Stimulated activated effector memory CD8-positive, alpha-beta T cell treated with anti-CD3 and anti-CD28 coated beads, Interleukin-12 subunit alpha, Interleukin-12 subunit beta, amount 100 ng/mL, for 72 hours (primary cell): Measurements from ENCODE around the gene AGAP1.

ENCODE experiments used
- ATAC-seq: fragments of 150-1000 bp; cut with Tn5 transposase; 2 replicates; pipeline ENCODE4 v1.10.0; 2021
- DNase-seq, 2 donors: peaks; one replicate each; pipeline ENCODE4 v3.0.0; 2021 to 2022; ENCODE audit warnings: low spot score in 2 of 2
- H3K27ac Mint-ChIP-seq: one replicate; pipeline ENCODE4 v1.8.0; 2022; ENCODE audit warnings: mild to moderate bottlenecking, mixed read lengths
- H3K36me3 Mint-ChIP-seq: one replicate; pipeline ENCODE4 v1.8.0; 2022; ENCODE audit warnings: mild to moderate bottlenecking, mixed read lengths
- H3K4me1 Mint-ChIP-seq: one replicate; pipeline ENCODE4 v1.8.0; 2022; ENCODE audit warnings: mixed read lengths
- H3K4me3 Mint-ChIP-seq: one replicate; pipeline ENCODE4 v1.8.0; 2022; ENCODE audit warnings: mild to moderate bottlenecking, mixed read lengths
- H3K9me3 Mint-ChIP-seq: one replicate; pipeline ENCODE4 v1.8.0; 2022; ENCODE audit warnings: mixed read lengths

The AGAP1 gene

GRCh38 chr2:235669983-235670962 is 176.4 kb downstream of the AGAP1 start:
- no peaks in the 10 kb centered on the region for H3K36me3 Mint-ChIP-seq
- peak overlapping the region; percentile 61 for H3K4me3 Mint-ChIP-seq
- H3K9me3 Mint-ChIP-seq = no peaks in the 10 kb centered on the region
- DNase-seq (no peak), ATAC-seq (no peak)
- H3K4me1 Mint-ChIP-seq = peaks cover 40% of the 10 kb centered on the region
- H3K27ac Mint-ChIP-seq = no peak overlapping the region

DNA sequence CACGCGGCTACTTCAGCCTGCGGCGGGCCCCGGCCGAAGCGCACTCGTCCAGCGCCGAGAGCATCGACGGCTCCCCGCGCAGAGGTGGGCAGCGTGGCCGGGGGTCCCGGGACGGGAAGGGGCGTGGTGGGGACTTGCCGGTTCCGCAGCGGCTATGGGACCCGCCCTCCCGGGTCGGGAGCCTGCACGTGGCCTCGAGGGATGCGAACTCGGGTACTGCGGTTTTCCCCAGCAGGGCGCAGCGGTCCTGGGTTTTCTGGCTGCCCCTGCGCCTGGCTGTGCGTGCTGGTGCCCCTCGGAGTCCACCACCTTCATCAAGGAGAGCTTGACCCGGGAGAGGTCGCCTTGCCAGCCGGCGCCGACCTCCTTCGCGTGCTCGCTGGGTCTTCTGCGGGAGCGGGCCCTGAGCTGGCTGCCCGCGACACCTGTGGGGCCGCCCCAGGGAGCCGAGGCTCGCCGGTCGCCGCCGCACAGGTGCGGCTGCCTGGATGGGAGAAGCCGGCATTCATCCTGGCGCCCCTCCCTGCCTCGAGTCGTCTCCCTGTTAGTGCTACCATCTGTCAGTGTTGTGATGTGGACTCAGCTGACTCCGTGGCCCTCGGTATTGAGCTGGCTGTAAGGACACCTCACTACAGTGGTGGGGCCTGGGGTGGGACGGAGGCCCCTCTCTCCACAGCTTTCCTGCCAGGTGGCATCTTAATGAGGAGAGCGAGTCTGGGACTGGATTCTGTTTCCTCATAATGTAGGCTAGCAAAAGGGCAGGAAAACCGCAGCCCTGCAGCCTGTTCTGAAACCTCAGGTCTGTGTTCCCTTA is 177.3 kb downstream of the AGAP1 start:
- Mint-ChIP-seq H3K36me3 (no peaks in the 10 kb centered on the region), H3K9me3 (no peaks in the 10 kb centered on the region), H3K27ac (no peak overlapping the region), H3K4me1 (peaks cover 42% of the 10 kb centered on the region), H3K4me3 (peak overlapping the region; percentile 61)
- ATAC-seq = no peak
- DNase-seq = no peak

- Mint-ChIP-seq H3K9me3 (no peaks in the 10 kb centered on the region), H3K4me1 (peaks cover 47% of the 10 kb centered on the region), H3K36me3 (no peaks in the 10 kb centered on the region), H3K27ac (no peak overlapping the region), H3K4me3 (no peak overlapping the region)
- DNase-seq = no peak
- no peak for ATAC-seq
These were observed 178.9 kb downstream of the AGAP1 start for GRCh38 chr2:235672720-235673119.

- DNase-seq (no peak), ATAC-seq (no peak)
- Mint-ChIP-seq H3K9me3 (no peaks in the 10 kb centered on the region), H3K27ac (no peak overlapping the region), H3K4me3 (no peak overlapping the region), H3K4me1 (peaks cover 52% of the 10 kb centered on the region), H3K36me3 (no peaks in the 10 kb centered on the region)
These were observed 180.3 kb downstream of the AGAP1 start for GRCh38 chr2:235674146-235674545.

DNA sequence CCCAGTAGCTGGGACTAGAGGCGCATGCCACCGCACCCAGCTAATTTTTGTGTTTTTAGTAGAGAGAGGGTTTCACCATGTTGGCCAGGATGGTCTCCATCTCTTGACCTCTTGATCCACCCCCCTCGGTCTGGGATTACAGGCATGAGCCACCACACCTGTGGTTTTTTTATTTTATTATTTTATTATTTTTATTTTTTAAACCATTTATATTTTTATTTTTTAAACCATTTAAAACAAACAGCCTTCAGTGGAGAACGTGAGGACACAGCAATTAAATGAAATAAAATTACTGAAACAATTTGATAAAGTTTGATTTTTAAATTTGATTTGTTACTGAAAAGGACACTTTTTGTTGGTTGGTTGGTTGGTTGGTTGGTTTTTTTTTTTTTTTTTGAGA is 181.0 kb downstream of the AGAP1 start:
- Mint-ChIP-seq H3K9me3 (no peaks in the 10 kb centered on the region), H3K36me3 (no peaks in the 10 kb centered on the region), H3K27ac (no peak overlapping the region), H3K4me1 (peaks cover 52% of the 10 kb centered on the region), H3K4me3 (no peak overlapping the region)
- no peak for DNase-seq
- no peak for ATAC-seq

GRCh38 chr2:235675678-235676535 is 182.1 kb downstream of the AGAP1 start:
- Mint-ChIP-seq H3K36me3 (no peaks in the 10 kb centered on the region), H3K4me1 (peaks cover 52% of the 10 kb centered on the region), H3K27ac (no peak overlapping the region), H3K9me3 (no peaks in the 10 kb centered on the region), H3K4me3 (no peak overlapping the region)
- ATAC-seq = peak; percentile 87
- no peak for DNase-seq

DNA sequence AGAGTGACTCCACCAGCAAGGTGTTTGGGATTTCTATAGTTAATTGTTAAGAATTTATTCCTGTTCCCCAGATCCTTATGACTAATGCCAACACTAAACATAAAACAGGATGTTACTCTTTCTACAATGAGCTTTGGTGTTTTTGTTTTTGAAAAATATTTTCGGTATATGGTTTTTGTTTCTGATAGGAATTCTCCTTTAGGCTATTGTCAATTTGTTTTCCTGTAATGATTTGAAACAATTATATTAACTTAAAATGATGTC is 182.6 kb downstream of the AGAP1 start:
- Mint-ChIP-seq H3K4me3 (no peak overlapping the region), H3K27ac (no peak overlapping the region), H3K36me3 (no peaks in the 10 kb centered on the region), H3K9me3 (no peaks in the 10 kb centered on the region), H3K4me1 (peaks cover 50% of the 10 kb centered on the region)
- ATAC-seq (no peak), DNase-seq (no peak)

- no peak for DNase-seq
- Mint-ChIP-seq H3K9me3 (no peaks in the 10 kb centered on the region), H3K36me3 (no peaks in the 10 kb centered on the region), H3K27ac (no peak overlapping the region), H3K4me3 (no peak overlapping the region), H3K4me1 (peaks cover 42% of the 10 kb centered on the region)
- no peak for ATAC-seq
These were observed 183.5 kb downstream of the AGAP1 start for GRCh38 chr2:235677276-235677788.

DNA sequence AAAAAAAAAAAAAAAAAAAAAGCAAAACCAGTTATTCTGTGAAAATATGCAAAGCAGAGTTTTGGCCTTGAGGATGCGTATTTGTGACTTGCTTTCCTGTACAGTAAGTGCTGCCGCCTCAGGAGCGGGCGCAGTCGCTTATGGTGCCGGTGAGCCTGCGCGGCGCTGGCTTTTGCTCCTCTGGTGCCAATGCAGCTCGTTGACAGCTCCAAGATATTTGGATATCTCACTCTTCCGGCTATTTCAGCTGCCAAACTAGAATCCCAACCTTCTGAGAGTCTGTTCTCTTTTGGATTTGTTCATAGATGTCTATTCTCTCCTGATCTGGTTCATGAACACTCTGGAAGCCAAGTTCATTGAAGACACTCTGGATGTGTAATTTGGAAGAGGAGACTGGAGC is 184.1 kb downstream of the AGAP1 start:
- ATAC-seq (no peak), DNase-seq (no peak)
- H3K4me3 Mint-ChIP-seq = no peak overlapping the region
- no peak overlapping the region for H3K27ac Mint-ChIP-seq
- H3K4me1 Mint-ChIP-seq = peaks cover 36% of the 10 kb centered on the region
- no peaks in the 10 kb centered on the region for H3K9me3 Mint-ChIP-seq
- no peaks in the 10 kb centered on the region for H3K36me3 Mint-ChIP-seq

GRCh38 chr2:235678712-235679111 is 184.9 kb downstream of the AGAP1 start:
- Mint-ChIP-seq H3K36me3 (no peaks in the 10 kb centered on the region), H3K4me1 (peaks cover 32% of the 10 kb centered on the region), H3K27ac (no peak overlapping the region), H3K4me3 (no peak overlapping the region), H3K9me3 (no peaks in the 10 kb centered on the region)
- DNase-seq (no peak), ATAC-seq (no peak)

- H3K4me3 Mint-ChIP-seq = no peak overlapping the region
- no peak for ATAC-seq
- no peak for DNase-seq
- no peak overlapping the region for H3K27ac Mint-ChIP-seq
- no peaks in the 10 kb centered on the region for H3K9me3 Mint-ChIP-seq
- H3K36me3 Mint-ChIP-seq = no peaks in the 10 kb centered on the region
- peaks cover 26% of the 10 kb centered on the region for H3K4me1 Mint-ChIP-seq
These were observed 185.6 kb downstream of the AGAP1 start for GRCh38 chr2:235679471-235679870.

GRCh38 chr2:235685024-235685721 is 191.3 kb downstream of the AGAP1 start:
- Mint-ChIP-seq H3K4me3 (peak overlapping the region; percentile 66), H3K27ac (peak overlapping the region; percentile 90), H3K4me1 (peaks cover 38% of the 10 kb centered on the region), H3K36me3 (no peaks in the 10 kb centered on the region), H3K9me3 (no peaks in the 10 kb centered on the region)
- DNase-seq = no peak
- peak; percentile 80 for ATAC-seq

GRCh38 chr2:235688511-235689426 is 194.9 kb downstream of the AGAP1 start:
- DNase-seq (no peak), ATAC-seq (no peak)
- Mint-ChIP-seq H3K9me3 (no peaks in the 10 kb centered on the region), H3K27ac (peak overlapping the region; percentile 6), H3K4me1 (peaks cover 56% of the 10 kb centered on the region), H3K36me3 (no peaks in the 10 kb centered on the region), H3K4me3 (no peak overlapping the region)

GRCh38 chr2:235689427-235689853 is 195.6 kb downstream of the AGAP1 start:
- ATAC-seq (no peak), DNase-seq (no peak)
- no peaks in the 10 kb centered on the region for H3K36me3 Mint-ChIP-seq
- H3K4me1 Mint-ChIP-seq = peaks cover 57% of the 10 kb centered on the region
- no peak overlapping the region for H3K27ac Mint-ChIP-seq
- no peak overlapping the region for H3K4me3 Mint-ChIP-seq
- H3K9me3 Mint-ChIP-seq = no peaks in the 10 kb centered on the region
